Measurements from ENCODE around the gene IRX1.

IRX1 gene

DNA sequence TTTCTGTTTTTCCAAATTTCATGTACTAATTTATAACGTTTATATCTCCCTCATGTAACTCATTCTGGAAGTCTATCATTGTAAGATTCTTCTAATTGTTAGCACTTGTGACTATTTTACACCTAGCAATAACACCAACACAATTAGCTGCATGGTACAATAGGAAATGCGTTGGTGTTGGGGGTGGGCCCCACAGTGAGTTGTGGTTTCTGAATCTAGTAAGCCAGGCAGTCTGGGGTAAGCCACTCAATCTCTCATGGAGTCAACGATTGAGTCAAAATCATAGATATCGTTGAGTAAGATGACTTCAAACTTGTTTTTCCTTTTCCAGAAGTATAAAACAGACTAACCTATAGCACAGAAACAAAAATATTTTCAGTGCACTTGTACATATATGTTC is 30.0 kb downstream of the IRX1 start:
- no peak for DNase-seq
- in situ Hi-C loops (cut with HindIII; ENCODE audit: low pct_ligation_motif_present, low pct_unique_long_range_greater_than_20kb, low sequenced_read_pairs): no loop called here

DNA sequence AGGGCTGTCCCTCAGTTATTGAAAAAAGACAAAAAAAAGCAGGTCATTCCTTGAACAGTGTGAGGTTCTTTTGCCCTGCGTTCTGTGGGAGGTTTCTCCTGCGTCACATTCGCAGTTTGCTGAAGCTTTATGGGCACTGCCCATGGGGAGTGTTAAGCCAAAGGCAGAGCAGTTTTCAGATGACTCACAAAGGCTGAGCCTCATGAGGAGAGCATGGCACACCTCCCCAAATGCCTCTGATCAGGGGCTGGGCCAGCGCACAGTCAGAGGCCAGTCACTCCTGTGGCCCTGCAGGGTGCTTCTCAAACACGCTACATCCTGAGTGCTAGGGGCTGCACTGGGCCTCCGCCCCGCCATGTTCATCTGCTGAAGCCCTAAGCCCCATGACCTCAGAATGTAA is 38.4 kb downstream of the IRX1 start:
- no peak for DNase-seq
- in situ Hi-C loops (cut with HindIII; ENCODE audit: low pct_ligation_motif_present, low pct_unique_long_range_greater_than_20kb, low sequenced_read_pairs): no loop called here

DNA sequence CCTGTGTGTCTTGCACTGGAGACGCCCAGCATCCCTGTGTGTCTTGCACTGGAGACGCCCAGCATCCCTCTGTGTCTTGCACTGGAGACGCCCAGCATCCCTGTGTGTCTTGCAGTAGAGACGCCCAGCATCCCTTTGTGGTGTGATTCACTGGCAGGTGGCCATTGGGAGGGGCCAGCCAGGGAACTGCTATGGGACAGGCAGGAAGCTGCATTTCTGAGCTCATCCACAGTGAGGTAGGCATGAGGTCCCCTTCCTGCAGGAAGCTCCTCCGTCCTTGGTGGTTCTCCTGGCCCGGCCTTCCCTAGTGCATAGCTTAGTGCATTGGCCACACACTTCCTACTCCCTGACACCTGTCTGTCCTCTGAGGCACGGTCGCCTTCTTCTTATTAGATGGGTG is 43.5 kb downstream of the IRX1 start:
- DNase-seq: no peak
- in situ Hi-C loops (cut with HindIII; ENCODE audit: low pct_ligation_motif_present, low pct_unique_long_range_greater_than_20kb, low sequenced_read_pairs): no loop called here

DNA sequence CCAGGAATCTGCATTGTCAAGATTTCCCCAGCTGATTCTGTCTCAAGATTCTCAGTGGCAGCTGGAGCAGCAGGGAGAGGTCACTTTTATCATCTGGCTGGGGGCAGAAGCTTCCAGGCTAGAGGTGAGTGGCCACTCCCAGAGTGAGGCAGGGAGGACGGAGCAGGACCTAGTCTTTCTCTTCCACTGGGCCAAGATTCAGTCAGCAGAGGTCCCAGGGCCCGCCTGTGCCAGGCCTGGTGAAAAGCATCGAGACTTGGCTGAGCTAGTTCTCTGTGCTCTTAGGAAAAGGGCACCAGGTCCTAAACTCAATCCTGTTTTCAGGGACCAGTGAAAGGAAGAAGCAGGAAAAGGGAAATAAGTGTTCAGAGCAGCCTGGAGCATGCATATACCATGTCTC is 46.6 kb downstream of the IRX1 start:
- no peak for DNase-seq
- in situ Hi-C loops (cut with HindIII; ENCODE audit: low pct_ligation_motif_present, low pct_unique_long_range_greater_than_20kb, low sequenced_read_pairs): no loop called here

DNA sequence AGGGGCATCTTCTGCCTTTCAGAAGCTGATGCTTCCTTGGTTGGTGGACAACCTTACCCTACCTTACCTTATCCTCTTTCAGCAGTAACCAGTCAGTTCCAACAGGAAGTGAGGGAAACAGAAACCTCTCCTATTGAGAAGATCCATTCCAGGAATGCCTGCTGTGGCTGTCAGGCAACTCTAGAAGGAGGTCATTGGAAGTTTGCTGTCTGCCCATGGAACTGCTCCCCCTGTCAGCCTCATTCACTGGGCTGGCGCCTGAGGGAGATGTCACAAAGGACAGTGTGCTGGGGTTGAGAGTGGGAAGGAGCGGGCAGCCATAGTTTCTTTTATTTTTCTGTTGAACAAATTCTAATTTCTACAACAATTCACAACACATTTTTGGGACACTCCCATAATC is 54.7 kb downstream of the IRX1 start:
- no peak for DNase-seq
- in situ Hi-C loops (cut with HindIII; ENCODE audit: low pct_ligation_motif_present, low pct_unique_long_range_greater_than_20kb, low sequenced_read_pairs): no loop called here

DNA sequence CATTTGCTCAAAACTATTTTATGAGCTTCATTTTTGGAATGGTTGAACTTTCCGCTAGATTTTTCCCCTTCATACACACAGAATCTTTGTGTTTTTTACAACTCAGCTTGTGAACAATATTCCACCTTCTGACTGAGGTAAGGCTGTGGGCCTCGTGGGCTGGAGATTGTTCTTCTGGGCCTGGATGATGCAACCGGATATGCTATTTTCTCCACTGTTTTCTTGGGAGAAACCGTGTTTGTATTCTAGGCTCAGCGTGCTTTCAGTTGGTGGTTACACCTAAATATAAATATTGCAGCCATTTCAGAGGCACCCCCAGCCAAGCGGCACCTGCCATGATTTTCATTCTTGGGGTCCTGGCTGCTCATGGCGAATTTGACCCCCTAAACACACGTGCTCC is 55.2 kb downstream of the IRX1 start:
- no peak for DNase-seq
- in situ Hi-C loops (cut with HindIII; ENCODE audit: low pct_ligation_motif_present, low pct_unique_long_range_greater_than_20kb, low sequenced_read_pairs): no loop called here

Data from ACHN (cell line).